H1 (cell line): ENCODE data around the gene CKAP5. TPM values are rescaled to one million over a fixed set of nuclear protein-coding genes. Genes with fewer than 3 reads are reported as not detected.

Experiments
- ATF3 ChIP-seq: IDR thresholded peaks from 2 replicates; pipeline ENCODE4 v1.6.1; 2011; ENCODE audit warnings: low read depth, mild to moderate bottlenecking, low read length; ENCODE audit not compliant: insufficient read depth
- CBX8 ChIP-seq: fragments of 300-800, 300-1000 bp; sonication (generic); IDR thresholded peaks from 2 replicates; pipeline ENCODE4 v1.7.1; 2016; ENCODE audit warnings: low read depth, low read length, borderline replicate concordance
- CHD2 ChIP-seq: IDR thresholded peaks from 2 replicates; pipeline ENCODE4 v1.6.1; 2012; ENCODE audit warnings: low read length, improper control_type of control experiment
- EGR1 ChIP-seq: IDR thresholded peaks from 2 replicates; pipeline ENCODE4 v1.6.1; 2011; ENCODE audit warnings: low read depth, low read length, borderline replicate concordance
- EP300 ChIP-seq, 2 experiments: IDR thresholded peaks; 1 replicate in 1 of 2; 2 replicates in 1 of 2; pipeline ENCODE4 v1.6.1; 2011 to 2012; ENCODE audit warnings: low read depth in 2 of 2, low read length in 2 of 2, mild to moderate bottlenecking in 2 of 2, borderline replicate concordance in 1 of 2, inconsistent platforms in 1 of 2, moderate library complexity in 1 of 2
- EZH2 ChIP-seq: fragments of 200-600 bp; sonication (generic); IDR thresholded peaks from 2 replicates; pipeline ENCODE4 v1.7.1; 2012; ENCODE audit warnings: low read depth, mild to moderate bottlenecking, moderate library complexity, low read length, inconsistent platforms; ENCODE audit not compliant: severe bottlenecking
- FOSL1 ChIP-seq: IDR thresholded peaks from 2 replicates; pipeline ENCODE4 v1.6.1; 2011; ENCODE audit warnings: mild to moderate bottlenecking, low read depth, low read length, moderate library complexity; ENCODE audit not compliant: insufficient read depth
- HDAC2 ChIP-seq, 2 experiments: fragments of 300-600 bp in 1 of 2; sonication (generic) in 1 of 2; IDR thresholded peaks; 2 replicates each; pipeline ENCODE4 v1.6.1; 2011 to 2012; ENCODE audit warnings: low read depth in 2 of 2, low read length in 2 of 2, mild to moderate bottlenecking in 2 of 2, moderate library complexity in 2 of 2, borderline replicate concordance in 1 of 2, inconsistent platforms in 1 of 2
- JUN ChIP-seq: IDR thresholded peaks from 2 replicates; pipeline ENCODE4 v1.6.1; 2011; ENCODE audit warnings: low read depth, mild to moderate bottlenecking, improper control_type of control experiment, low read length
- KDM1A ChIP-seq: fragments of 200-600, 300-600 bp; sonication (generic); IDR thresholded peaks from 2 replicates; pipeline ENCODE4 v1.7.1; 2016; ENCODE audit warnings: mild to moderate bottlenecking, low read length, borderline replicate concordance
- KDM4A ChIP-seq: IDR thresholded peaks from one replicate; pipeline ENCODE4 v1.7.1; 2012; ENCODE audit warnings: low read depth, mild to moderate bottlenecking, moderate library complexity, low read length, inconsistent platforms; ENCODE audit not compliant: severe bottlenecking
- MAX ChIP-seq: IDR thresholded peaks from 2 replicates; pipeline ENCODE4 v1.6.1; 2012; ENCODE audit warnings: inconsistent platforms
- POLR2A ChIP-seq, 2 experiments: IDR thresholded peaks; 1 replicate in 1 of 2; 2 replicates in 1 of 2; pipeline ENCODE4 v1.6.1; 2011; ENCODE audit warnings: low read depth in 2 of 2, low read length in 2 of 2, mild to moderate bottlenecking in 2 of 2; ENCODE audit errors: control extremely low read depth in 1 of 2
- RBBP5 ChIP-seq: IDR thresholded peaks from 2 replicates; pipeline ENCODE4 v1.7.1; 2012; ENCODE audit warnings: low read depth, mild to moderate bottlenecking, inconsistent platforms, low read length, moderate library complexity, borderline replicate concordance
- RFX5 ChIP-seq: IDR thresholded peaks from 2 replicates; pipeline ENCODE4 v1.6.1; 2011; ENCODE audit warnings: low read depth, low read length, improper control_type of control experiment, borderline replicate concordance
- SIN3A ChIP-seq, 2 experiments: IDR thresholded peaks in 1 of 2; conservative IDR thresholded peaks in 1 of 2; 2 replicates each; pipeline ENCODE4 v1.6.1; 2011 to 2012; ENCODE audit warnings: low read length in 2 of 2, improper control_type of control experiment in 1 of 2, low read depth in 1 of 2, mild to moderate bottlenecking in 1 of 2
- SIRT6 ChIP-seq: IDR thresholded peaks from one replicate; pipeline ENCODE4 v1.7.1; 2012; ENCODE audit warnings: low read length, inconsistent platforms
- SIX5 ChIP-seq: IDR thresholded peaks from 2 replicates; pipeline ENCODE4 v1.6.1; 2011; ENCODE audit warnings: mild to moderate bottlenecking, low read depth, low read length
- TBP ChIP-seq: IDR thresholded peaks from 2 replicates; pipeline ENCODE4 v1.6.1; 2011; ENCODE audit warnings: low read depth, low read length, improper control_type of control experiment
- TCF12 ChIP-seq: IDR thresholded peaks from 2 replicates; pipeline ENCODE4 v1.6.1; 2011; ENCODE audit warnings: low read depth, mild to moderate bottlenecking, low read length
- USF2 ChIP-seq: IDR thresholded peaks from 2 replicates; pipeline ENCODE4 v1.6.1; 2011; ENCODE audit warnings: low read length, improper control_type of control experiment
- ZNF274 ChIP-seq: IDR thresholded peaks from 2 replicates; pipeline ENCODE4 v1.7.0; 2012; ENCODE audit warnings: low read length, borderline replicate concordance; ENCODE audit errors: extremely low read depth
- polyA plus RNA-seq, 7 experiments: library from polyadenylated mRNA; depleted of rRNA in 3 of 7; stranded (reverse) in 5 of 7; unstranded in 2 of 7; fragments of >200 nt in 5 of 7; fragments of 200-250 nt in 2 of 7; gene quantifications; 1 replicate in 5 of 7; 2 replicates in 1 of 7; 4 replicates in 1 of 7; pipeline versions ENCODE4 v1.2.1 to v1.2.3, GENCODE V29; 2011 to 2013; ENCODE audit warnings: missing spikeins in 2 of 7, mixed read lengths in 2 of 7
- total RNA-seq: library from RNA; stranded (reverse); fragmentation: NEBNext Ultra II Directional; extraction: Animal tissue kit (Norgen Biotek cat#: 25700); gene quantifications from 2 replicates; pipeline ENCODE4 v1.2.1, GENCODE V29; 2021

The CKAP5 gene
- total and polyA plus RNA-seq, 2 of the 8 experiments (the other 6 are each of a cell fraction or from before 2014, with no cell fraction given): 64.8 to 185 TPM

- TF ChIP-seq TCF12 (no peak), RBBP5 (peak; percentile 70; the same call in 1 of the 2 replicates), JUN (no peak), TBP (peak; percentile 84), POLR2A (IDR thresholded peaks at IDR 0.05; ENCODE audit: control extremely low read depth in 1 of 2, low read depth in 2 of 2, low read length in 2 of 2) (peak; percentile 19 to 73), EZH2 (no peak), CHD2 (peak; percentile 84), EGR1 (no peak), ATF3 (no peak), SIRT6 (no peak), EP300 (IDR thresholded peaks at IDR 0.05; ENCODE audit: borderline replicate concordance in 1 of 2, low read depth in 2 of 2, low read length in 2 of 2) (no peak), FOSL1 (no peak), HDAC2 (IDR thresholded peaks at IDR 0.05; ENCODE audit: borderline replicate concordance in 1 of 2, low read depth in 2 of 2, low read length in 2 of 2) (peak in 1 of 2 experiments; percentile 87; a peak in 1 of 4 replicates), KDM1A (no peak), RFX5 (no peak), ZNF274 (no peak), CBX8 (no peak), USF2 (peak; percentile 24; the same call in 1 of the 2 replicates), KDM4A (peak; percentile 96), MAX (peak; percentile 90), SIX5 (no peak), SIN3A (conservative IDR thresholded peaks at IDR 0.05 in 1 of 2, IDR thresholded peaks at IDR 0.05 in 1 of 2; ENCODE audit: low read depth in 1 of 2, low read length in 2 of 2) (peak; percentile 32 to 72; a peak in 2 of 4 replicates)
These were observed at the start of gene CKAP5 (continued) for GRCh38 chr11:46845740-46846509.
